Measurements from ENCODE around the gene KIF19. TPM values are rescaled to one million over a fixed set of nuclear protein-coding genes. Genes with fewer than 3 reads are reported as not detected.

The KIF19 gene
- total RNA-seq, 1 experiment from 2014 or later: not detected

- no peaks in the 10 kb centered on the region for H3K36me3 ChIP-seq (ENCODE audit: low read depth, low read length)
- no TSS peak for BruUV-seq (replicated peaks)
- no peak for ATAC-seq
- intact Hi-C loops (cut with micrococcal nuclease): loop anchor here (5.0 kb wide), 1 partner anchor 232 kb away; no protein-coding TSS in a partner anchor
- H2AFZ ChIP-seq (ENCODE audit: low read length): no peak overlapping the region
- H3K4me1 ChIP-seq (ENCODE audit: insufficient read depth, low read length): 0 out of 2 replicates have a peak, but pooled peaks cover 4% of the 10 kb centered on the region
- peaks cover 15% of the 10 kb centered on the region for H3K27me3 ChIP-seq (ENCODE audit: low read length)
- H3K9me2 ChIP-seq (replicated peaks; ENCODE audit: low read length): no peaks in the 10 kb centered on the region
- no peaks in the 10 kb centered on the region for H3K9me3 ChIP-seq (ENCODE audit: low read length)
- no peak overlapping the region for H3K4me3 ChIP-seq (ENCODE audit: low read length)
- CTCF ChIA-PET: no interaction called here
- no peak for DNase-seq
- no peaks in the 10 kb centered on the region for H3F3A ChIP-seq (ENCODE audit: low read length, unreplicated experiment)
- H3K79me2 ChIP-seq (ENCODE audit: low read length): no peaks in the 10 kb centered on the region
- H3K27ac ChIP-seq (ENCODE audit: low read length): no peak overlapping the region
- no peaks in the 10 kb centered on the region for H4K20me1 ChIP-seq (ENCODE audit: low read length)
- no peak overlapping the region for H3K9ac ChIP-seq (ENCODE audit: low read length)
- POLR2A ChIA-PET (ENCODE audit: unreplicated experiment): no interaction called here
- TF ChIP-seq CTCF (conservative IDR thresholded peaks at IDR 0.05; ENCODE audit: low read depth, low read length) (no peak), EZH2 (IDR thresholded peaks at IDR 0.05; ENCODE audit: low read length, unreplicated experiment) (no peak), EZH2phosphoT487 (IDR thresholded peaks at IDR 0.05; ENCODE audit: borderline replicate concordance, low read length) (no peak)
- H3K4me2 ChIP-seq (ENCODE audit: low read length): no peak overlapping the region
Measured at GRCh38 chr17:74369665-74370490, 43.9 kb downstream of the KIF19 start.

- Histone ChIP-seq H3K79me2 (ENCODE audit: low read length) (no peaks in the 10 kb centered on the region), H3K27ac (ENCODE audit: low read length) (no peak overlapping the region), H4K20me1 (ENCODE audit: low read length) (no peaks in the 10 kb centered on the region), H3K4me2 (ENCODE audit: low read length) (no peak overlapping the region), H3K27me3 (ENCODE audit: low read length) (peaks cover 22% of the 10 kb centered on the region), H3K9ac (ENCODE audit: low read length) (no peak overlapping the region), H3K9me3 (ENCODE audit: low read length) (no peaks in the 10 kb centered on the region), H3F3A (ENCODE audit: low read length, unreplicated experiment) (no peaks in the 10 kb centered on the region), H3K4me1 (ENCODE audit: insufficient read depth, low read length) (0 out of 2 replicates have a peak, but pooled peaks cover 4% of the 10 kb centered on the region), H3K4me3 (ENCODE audit: low read length) (no peak overlapping the region), H3K9me2 (replicated peaks; ENCODE audit: low read length) (no peaks in the 10 kb centered on the region), H3K36me3 (ENCODE audit: low read depth, low read length) (no peaks in the 10 kb centered on the region), H2AFZ (ENCODE audit: low read length) (no peak overlapping the region)
- TF ChIP-seq EZH2 (IDR thresholded peaks at IDR 0.05; ENCODE audit: low read length, unreplicated experiment) (no peak), CTCF (conservative IDR thresholded peaks at IDR 0.05; ENCODE audit: low read depth, low read length) (no peak)
- ATAC-seq (no peak), DNase-seq (no peak)
- CTCF ChIA-PET: no interaction called here
- no TSS peak for BruUV-seq (replicated peaks)
- intact Hi-C loops (cut with micrococcal nuclease): no loop called here
- POLR2A ChIA-PET (ENCODE audit: unreplicated experiment): no interaction called here
Measured at GRCh38 chr17:74371653-74372147, 45.7 kb downstream of the KIF19 start.

GRCh38 chr17:74372426-74372825 lies 46.4 kb downstream of the KIF19 start:
- Histone ChIP-seq H3K4me1 (ENCODE audit: insufficient read depth, low read length) (0 out of 2 replicates have a peak, but pooled peaks cover 4% of the 10 kb centered on the region), H3K4me2 (ENCODE audit: low read length) (no peak overlapping the region), H3K79me2 (ENCODE audit: low read length) (no peaks in the 10 kb centered on the region), H3K27ac (ENCODE audit: low read length) (no peak overlapping the region), H2AFZ (ENCODE audit: low read length) (no peak overlapping the region), H4K20me1 (ENCODE audit: low read length) (no peaks in the 10 kb centered on the region), H3K27me3 (ENCODE audit: low read length) (peaks cover 28% of the 10 kb centered on the region), H3K36me3 (ENCODE audit: low read depth, low read length) (no peaks in the 10 kb centered on the region), H3F3A (ENCODE audit: low read length, unreplicated experiment) (no peaks in the 10 kb centered on the region), H3K4me3 (ENCODE audit: low read length) (no peak overlapping the region), H3K9me3 (ENCODE audit: low read length) (no peaks in the 10 kb centered on the region), H3K9me2 (replicated peaks; ENCODE audit: low read length) (no peaks in the 10 kb centered on the region), H3K9ac (ENCODE audit: low read length) (no peak overlapping the region)
- POLR2A ChIA-PET (ENCODE audit: unreplicated experiment): no interaction called here
- intact Hi-C loops (cut with micrococcal nuclease): no loop called here
- ATAC-seq (no peak), DNase-seq (no peak)
- BruUV-seq (replicated peaks): no TSS peak
- CTCF ChIA-PET: no interaction called here
- no peak for TF ChIP-seq CTCF (conservative IDR thresholded peaks at IDR 0.05; ENCODE audit: low read depth, low read length)
- no peak for TF ChIP-seq EZH2phosphoT487 (IDR thresholded peaks at IDR 0.05; ENCODE audit: borderline replicate concordance, low read length)
- TF ChIP-seq EZH2 (IDR thresholded peaks at IDR 0.05; ENCODE audit: low read length, unreplicated experiment): no peak
